MCF 10A (cell line): ENCODE measurements around the gene RAB3D. TPM values are rescaled to one million over a fixed set of nuclear protein-coding genes. Genes with fewer than 3 reads are reported as not detected.

Experiments used
- BruUV-seq: library from RNA; stranded (reverse); fragments of 400-500 nt; replicated peaks from 2 replicates; lab custom pipeline; 2021; lab: Mats Ljungman, UMichigan
- CTCF ChIA-PET: fragments of 300-600 bp; sonication (Branson Sonifier 250); formaldehyde crosslinking; extraction: SDS; loops from one replicate; lab custom pipeline; 2021; ENCODE audit warnings: antibody characterized with exemption, inconsistent platforms; lab: Yijun Ruan, JAX
- POLR2A ChIA-PET: fragments of 300-600, 350-650 bp; sonication (Branson Sonifier 250); formaldehyde crosslinking; extraction: SDS; loops from one replicate; lab custom pipeline; 2020; ENCODE audit warnings: antibody characterized with exemption, inconsistent platforms; lab: Yijun Ruan, JAX
- DNase-seq: peaks from one replicate; pipeline ENCODE4 v3.0.0-alpha.2; 2018; ENCODE audit not compliant: unreplicated experiment
- H3K27ac Mint-ChIP-seq: one replicate; pipeline ENCODE4 v1.8.0; 2022; ENCODE audit warnings: mild to moderate bottlenecking, low read depth, mixed read lengths; ENCODE audit not compliant: unreplicated experiment
- H3K27me3 Mint-ChIP-seq: one replicate; pipeline ENCODE4 v1.8.0; 2022; ENCODE audit warnings: mixed read lengths; ENCODE audit not compliant: insufficient read depth, unreplicated experiment
- H3K36me3 Mint-ChIP-seq: one replicate; pipeline ENCODE4 v1.8.0; 2022; ENCODE audit warnings: mild to moderate bottlenecking, moderate library complexity, mixed read lengths; ENCODE audit not compliant: insufficient read depth, unreplicated experiment
- H3K4me1 Mint-ChIP-seq: one replicate; pipeline ENCODE4 v1.8.0; 2022; ENCODE audit warnings: mixed read lengths; ENCODE audit not compliant: insufficient read depth, unreplicated experiment
- H3K4me3 Mint-ChIP-seq: one replicate; pipeline ENCODE4 v1.8.0; 2022; ENCODE audit warnings: mild to moderate bottlenecking, moderate library complexity, mixed read lengths; ENCODE audit not compliant: unreplicated experiment
- H3K9me3 Mint-ChIP-seq: one replicate; pipeline ENCODE4 v1.8.0; 2022; ENCODE audit warnings: mixed read lengths; ENCODE audit not compliant: unreplicated experiment
- intact Hi-C: fragments of 100-400 bp; cut with micrococcal nuclease; formaldehyde crosslinking; loops from 2 replicates; pipeline ENCODE4 v1.14.1; 2022
- total RNA-seq: library from RNA; stranded (reverse); gene quantifications from 2 replicates; pipeline ENCODE4 v1.2.3, GENCODE V29; 2022
- TF ChIP-seq, protein P1 (sequence below): fragments of 200-600 bp; IDR thresholded peaks from one replicate; pipeline ENCODE4 v1.8.0; 2022; ENCODE audit warnings: antibody characterized with exemption, mild to moderate bottlenecking; ENCODE audit not compliant: unreplicated experiment

RAB3D gene
- total RNA-seq, 1 experiment from 2014 or later: 46.5 TPM

DNA sequence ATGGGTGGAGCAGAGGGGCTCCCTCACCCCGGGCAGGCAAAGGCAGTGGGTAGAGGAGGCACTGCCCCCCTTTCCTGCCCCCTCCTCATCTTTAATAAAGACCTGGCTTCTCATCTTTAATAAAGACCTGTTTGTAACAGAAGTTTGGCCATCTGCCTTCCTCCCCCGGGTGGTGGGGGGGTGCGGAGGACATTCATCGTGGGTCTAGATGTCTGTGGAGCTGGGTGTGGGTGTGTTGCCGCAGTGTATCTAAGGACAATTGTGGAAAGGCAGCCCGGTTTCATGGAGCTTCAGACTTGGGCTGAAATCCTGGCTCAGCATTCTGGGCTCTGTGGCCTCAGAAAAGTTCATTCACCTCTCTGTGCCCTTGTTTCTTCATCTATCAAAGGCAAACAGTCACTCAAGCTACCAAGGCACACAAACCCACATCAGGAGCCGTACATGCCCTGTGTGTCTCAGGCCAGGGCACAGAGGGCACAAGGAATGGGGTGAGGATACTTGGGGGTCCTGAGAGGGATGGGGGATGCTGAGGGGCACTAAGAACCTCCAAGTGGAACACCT lies 26.2 kb upstream of the RAB3D start:
- no peak for DNase-seq
- Mint-ChIP-seq H3K4me3 (no peak overlapping the region), H3K27me3 (no peaks in the 10 kb centered on the region), H3K4me1 (no peaks in the 10 kb centered on the region), H3K9me3 (no peaks in the 10 kb centered on the region), H3K27ac (no peak overlapping the region), H3K36me3 (peaks cover 45% of the 10 kb centered on the region)
- TF ChIP-seq, protein P1, sequence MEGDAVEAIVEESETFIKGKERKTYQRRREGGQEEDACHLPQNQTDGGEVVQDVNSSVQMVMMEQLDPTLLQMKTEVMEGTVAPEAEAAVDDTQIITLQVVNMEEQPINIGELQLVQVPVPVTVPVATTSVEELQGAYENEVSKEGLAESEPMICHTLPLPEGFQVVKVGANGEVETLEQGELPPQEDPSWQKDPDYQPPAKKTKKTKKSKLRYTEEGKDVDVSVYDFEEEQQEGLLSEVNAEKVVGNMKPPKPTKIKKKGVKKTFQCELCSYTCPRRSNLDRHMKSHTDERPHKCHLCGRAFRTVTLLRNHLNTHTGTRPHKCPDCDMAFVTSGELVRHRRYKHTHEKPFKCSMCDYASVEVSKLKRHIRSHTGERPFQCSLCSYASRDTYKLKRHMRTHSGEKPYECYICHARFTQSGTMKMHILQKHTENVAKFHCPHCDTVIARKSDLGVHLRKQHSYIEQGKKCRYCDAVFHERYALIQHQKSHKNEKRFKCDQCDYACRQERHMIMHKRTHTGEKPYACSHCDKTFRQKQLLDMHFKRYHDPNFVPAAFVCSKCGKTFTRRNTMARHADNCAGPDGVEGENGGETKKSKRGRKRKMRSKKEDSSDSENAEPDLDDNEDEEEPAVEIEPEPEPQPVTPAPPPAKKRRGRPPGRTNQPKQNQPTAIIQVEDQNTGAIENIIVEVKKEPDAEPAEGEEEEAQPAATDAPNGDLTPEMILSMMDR: no peak
- no TSS peak for BruUV-seq
- CTCF ChIA-PET: interaction anchor here (0.7 kb wide), 1 partner anchor 335 kb away, joined by 3 read pairs; no protein-coding TSS in a partner anchor
- POLR2A ChIA-PET: interaction anchor here (0.7 kb wide), 1 partner anchor 9 kb away, joined by 3 read pairs; the partner anchor contains the start of gene SWSAP1
- intact Hi-C loops: no loop called here

DNA sequence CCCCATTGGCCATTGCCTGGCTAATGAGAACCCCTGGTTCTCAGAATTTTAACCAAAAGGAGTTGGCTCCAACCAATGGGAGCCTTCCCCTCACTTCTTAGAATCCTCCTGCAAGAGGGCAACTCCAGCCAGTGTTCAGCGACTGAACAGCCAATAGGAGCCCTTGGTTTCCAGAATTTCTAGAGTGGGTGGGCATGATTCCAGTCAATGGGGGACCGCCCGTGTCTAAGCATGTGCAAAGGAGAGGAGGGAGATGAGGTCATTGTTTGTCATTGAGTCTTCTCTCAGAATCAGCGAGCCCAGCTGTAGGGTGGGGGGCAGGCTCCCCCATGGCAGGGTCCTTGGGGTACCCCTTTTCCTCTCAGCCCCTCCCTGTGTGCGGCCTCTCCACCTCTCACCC lies 25.5 kb upstream of the RAB3D start:
- no peaks in the 10 kb centered on the region for H3K4me1 Mint-ChIP-seq
- no peaks in the 10 kb centered on the region for H3K9me3 Mint-ChIP-seq
- no peak for DNase-seq
- no peak overlapping the region for H3K4me3 Mint-ChIP-seq
- intact Hi-C loops: no loop called here
- no peaks in the 10 kb centered on the region for H3K27me3 Mint-ChIP-seq
- H3K36me3 Mint-ChIP-seq: peaks cover 40% of the 10 kb centered on the region
- TF ChIP-seq, protein P1: no peak
- no peak overlapping the region for H3K27ac Mint-ChIP-seq
- TSS peak; percentile 52 for BruUV-seq
- CTCF ChIA-PET: no interaction called here
- POLR2A ChIA-PET: interaction anchor here (1.1 kb wide), 1 partner anchor 9 kb away, joined by 3 read pairs; no protein-coding TSS in a partner anchor

DNA sequence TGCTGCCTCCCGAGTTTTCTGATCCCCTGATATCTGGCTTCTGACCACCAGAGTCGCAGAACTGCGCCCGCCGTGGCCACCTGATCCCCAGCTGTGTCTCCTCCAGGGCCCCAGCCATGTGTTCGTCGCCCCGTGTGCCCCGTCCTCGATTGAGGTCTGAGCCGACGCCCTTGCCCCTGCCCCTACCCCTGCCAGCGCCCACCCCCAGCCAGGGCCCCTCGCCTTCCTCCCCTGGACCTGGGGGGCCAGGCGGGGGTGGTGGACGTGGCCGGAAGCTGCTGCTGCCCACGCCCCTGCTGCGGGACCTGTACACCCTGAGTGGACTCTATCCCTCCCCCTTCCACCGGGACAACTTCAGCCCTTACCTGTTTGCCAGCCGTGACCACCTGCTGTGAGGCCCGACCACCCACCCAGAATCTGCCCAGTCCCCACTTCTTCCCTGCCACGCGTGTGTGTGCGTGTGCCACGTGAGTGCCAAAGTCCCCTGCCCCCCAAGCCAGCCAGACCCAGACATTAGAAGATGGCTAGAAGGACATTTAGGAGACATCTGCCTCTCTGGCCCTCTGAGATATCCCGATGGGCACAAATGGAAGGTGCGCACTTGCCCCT lies 24.9 kb upstream of the RAB3D start:
- H3K27me3 Mint-ChIP-seq: no peaks in the 10 kb centered on the region
- CTCF ChIA-PET: no interaction called here
- no peaks in the 10 kb centered on the region for H3K9me3 Mint-ChIP-seq
- intact Hi-C loops: no loop called here
- peaks cover 2% of the 10 kb centered on the region for H3K4me1 Mint-ChIP-seq
- no peak for DNase-seq
- BruUV-seq: no TSS peak
- H3K4me3 Mint-ChIP-seq: no peak overlapping the region
- H3K27ac Mint-ChIP-seq: no peak overlapping the region
- POLR2A ChIA-PET: interaction anchor here (1.1 kb wide), 1 partner anchor 9 kb away, joined by 3 read pairs; no protein-coding TSS in a partner anchor
- TF ChIP-seq, protein P1: no peak
- peaks cover 39% of the 10 kb centered on the region for H3K36me3 Mint-ChIP-seq

DNA sequence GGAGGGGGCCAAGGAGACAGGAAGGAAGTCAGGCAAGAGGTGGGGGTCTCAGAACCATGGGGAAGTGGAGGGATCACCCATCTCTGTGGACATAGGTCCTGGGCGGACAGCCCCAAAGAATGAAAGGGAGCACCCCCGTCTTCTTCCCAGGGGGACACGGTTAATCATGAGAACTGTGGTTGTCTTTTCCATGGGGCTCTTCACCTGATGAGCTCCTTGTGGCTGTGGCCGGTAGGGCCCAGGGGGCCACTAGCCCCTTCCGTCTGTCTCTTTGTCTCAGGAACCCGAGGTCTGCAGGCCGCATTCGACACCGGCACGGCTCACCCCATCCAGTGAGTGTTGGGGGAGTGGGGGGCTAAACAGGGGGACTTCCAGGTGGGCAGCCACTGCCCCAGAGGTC lies 24.4 kb upstream of the RAB3D start:
- H3K27me3 Mint-ChIP-seq: no peaks in the 10 kb centered on the region
- peaks cover 39% of the 10 kb centered on the region for H3K36me3 Mint-ChIP-seq
- DNase-seq: no peak
- intact Hi-C loops: no loop called here
- ChIA-PET POLR2A (interaction anchor here (1.1 kb wide), 1 partner anchor 10 kb away, joined by 3 read pairs; no protein-coding TSS in a partner anchor), CTCF (interaction anchor here (0.8 kb wide), 1 partner anchor 224 kb away, joined by 3 read pairs; no protein-coding TSS in a partner anchor)
- no peaks in the 10 kb centered on the region for H3K9me3 Mint-ChIP-seq
- peaks cover 7% of the 10 kb centered on the region for H3K4me1 Mint-ChIP-seq
- no TSS peak for BruUV-seq
- TF ChIP-seq, protein P1: no peak
- H3K27ac Mint-ChIP-seq: no peak overlapping the region
- no peak overlapping the region for H3K4me3 Mint-ChIP-seq
